GM23338 (cell line): ENCODE measurements around the gene CCRL2. TPM values are rescaled to one million over a fixed set of nuclear protein-coding genes. Genes with fewer than 3 reads are reported as not detected.

ENCODE experiments used
- ATAC-seq: fragments of 200-7000 bp; cut with Tn5 transposase; 3 replicates; pipeline ENCODE4 v1.9.1; 2020
- DNase-seq: peaks from one replicate; pipeline ENCODE4 v3.0.0-alpha.2; 2015; ENCODE audit warnings: low spot score
- H2AFZ ChIP-seq: fragments of 200-600 bp; sonication (generic); 2 replicates; pipeline ENCODE4 v1.8.0; 2016; ENCODE audit warnings: antibody characterized with exemption, mild to moderate bottlenecking, moderate library complexity
- H3F3A ChIP-seq: fragments of 200-600 bp; sonication (generic); replicated peaks from 2 replicates; pipeline ENCODE4 v1.8.0; 2017; ENCODE audit warnings: antibody characterized with exemption, mixed run types, low read depth
- H3K27ac ChIP-seq: fragments of 200-600 bp; sonication (generic); 2 replicates; pipeline ENCODE4 v1.6.1; 2016; ENCODE audit warnings: low read depth
- H3K27me3 ChIP-seq: fragments of 200-600 bp; sonication (generic); 2 replicates; pipeline ENCODE4 v1.8.0; 2016; ENCODE audit warnings: mild to moderate bottlenecking, mixed run types, moderate library complexity; ENCODE audit not compliant: insufficient read depth
- H3K36me3 ChIP-seq: fragments of 200-600 bp; sonication (generic); 2 replicates; pipeline ENCODE4 v1.8.0; 2016; ENCODE audit warnings: mild to moderate bottlenecking; ENCODE audit not compliant: insufficient read depth
- H3K4me1 ChIP-seq: fragments of 200-600 bp; sonication (generic); 2 replicates; pipeline ENCODE4 v1.8.0; 2016; ENCODE audit warnings: mild to moderate bottlenecking, moderate library complexity; ENCODE audit not compliant: insufficient read depth
- H3K4me2 ChIP-seq: fragments of 200-600 bp; sonication (generic); 2 replicates; pipeline ENCODE4 v1.7.1; 2017; ENCODE audit warnings: mixed run types
- H3K4me3 ChIP-seq: fragments of 200-600 bp; sonication (generic); 2 replicates; pipeline ENCODE4 v1.6.1; 2016; ENCODE audit warnings: mixed run types
- H3K79me2 ChIP-seq: fragments of 200-600 bp; sonication (generic); replicated peaks from 2 replicates; pipeline ENCODE4 v1.8.0; 2017; ENCODE audit warnings: mild to moderate bottlenecking; ENCODE audit not compliant: insufficient read depth
- H3K9me2 ChIP-seq: fragments of 200-600 bp; sonication (generic); 2 replicates; pipeline ENCODE4 v1.8.0; 2017; ENCODE audit not compliant: insufficient read depth
- H4K20me1 ChIP-seq: fragments of 200-600 bp; sonication (generic); replicated peaks from 2 replicates; pipeline ENCODE4 v1.8.0; 2017; ENCODE audit warnings: mild to moderate bottlenecking; ENCODE audit not compliant: insufficient read depth
- H3K27ac Mint-ChIP-seq: 2 replicates; pipeline ENCODE4 v1.8.0; 2020; ENCODE audit warnings: inconsistent platforms, mild to moderate bottlenecking, moderate library complexity, mixed read lengths
- H3K27me3 Mint-ChIP-seq: 3 replicates; pipeline ENCODE4 v1.8.0; 2022; ENCODE audit warnings: low read depth, mild to moderate bottlenecking, moderate library complexity, mixed read lengths, inconsistent platforms; ENCODE audit not compliant: insufficient read depth, poor library complexity
- H3K36me3 Mint-ChIP-seq: 3 replicates; pipeline ENCODE4 v1.8.0; 2021; ENCODE audit warnings: low read depth, mild to moderate bottlenecking, inconsistent platforms, moderate library complexity, mixed read lengths
- H3K4me1 Mint-ChIP-seq: 3 replicates; pipeline ENCODE4 v1.8.0; 2020; ENCODE audit warnings: mild to moderate bottlenecking, inconsistent platforms, mixed read lengths
- H3K4me3 Mint-ChIP-seq: 3 replicates; pipeline ENCODE4 v1.8.0; 2021; ENCODE audit warnings: moderate library complexity, mild to moderate bottlenecking, inconsistent platforms, mixed read lengths
- H3K9me3 Mint-ChIP-seq: 3 replicates; pipeline ENCODE4 v1.8.0; 2020; ENCODE audit warnings: moderate library complexity, mild to moderate bottlenecking, inconsistent platforms, mixed read lengths
- CREB1 ChIP-seq: fragments of 250-450 bp; sonication (Bioruptor Pico); IDR thresholded peaks from 2 replicates; pipeline ENCODE4 v1.5.0; 2020; ENCODE audit warnings: low read depth, mild to moderate bottlenecking, moderate library complexity
- EZH2phosphoT487 ChIP-seq: fragments of 200-600 bp; sonication (generic); IDR thresholded peaks from one replicate; pipeline ENCODE4 v1.8.1; 2018; ENCODE audit warnings: antibody characterized with exemption; ENCODE audit not compliant: unreplicated experiment
- JUNB ChIP-seq: IDR thresholded peaks from one replicate; pipeline ENCODE4 v1.6.1; 2016; ENCODE audit warnings: antibody characterized with exemption; ENCODE audit not compliant: unreplicated experiment
- STAT1 ChIP-seq: IDR thresholded peaks from one replicate; pipeline ENCODE4 v1.6.1; 2016; ENCODE audit warnings: antibody characterized with exemption; ENCODE audit not compliant: unreplicated experiment
- polyA plus RNA-seq: library from polyadenylated mRNA; unstranded; fragments of >200 nt; fragmentation: Nextera tagmentation; extraction: Ambion mirVana; gene quantifications from 2 replicates; pipeline ENCODE4 v1.2.1, GENCODE V29; 2016
- total RNA-seq: library from RNA; depleted of rRNA; stranded (reverse); fragments of >200 nt; shearing (Covaris generic); gene quantifications from 2 replicates; pipeline ENCODE4 v1.2.3, GENCODE V29; 2014
- TF ChIP-seq, protein P1 (sequence below): fragments of 250-450 bp; sonication (Bioruptor Pico); IDR thresholded peaks from 2 replicates; pipeline ENCODE4 v1.5.0; 2020; ENCODE audit warnings: mild to moderate bottlenecking, moderate library complexity
- TF ChIP-seq, protein P2 (sequence below): IDR thresholded peaks from 2 replicates; pipeline ENCODE4 v1.6.1; 2016; ENCODE audit warnings: antibody characterized with exemption
- TF ChIP-seq, protein P3 (sequence below): IDR thresholded peaks from one replicate; pipeline ENCODE4 v1.6.1; 2018; ENCODE audit warnings: antibody characterized with exemption; ENCODE audit not compliant: unreplicated experiment

Gene CCRL2
- total and polyA plus RNA-seq, 2 experiments from 2014 or later: not detected

DNA sequence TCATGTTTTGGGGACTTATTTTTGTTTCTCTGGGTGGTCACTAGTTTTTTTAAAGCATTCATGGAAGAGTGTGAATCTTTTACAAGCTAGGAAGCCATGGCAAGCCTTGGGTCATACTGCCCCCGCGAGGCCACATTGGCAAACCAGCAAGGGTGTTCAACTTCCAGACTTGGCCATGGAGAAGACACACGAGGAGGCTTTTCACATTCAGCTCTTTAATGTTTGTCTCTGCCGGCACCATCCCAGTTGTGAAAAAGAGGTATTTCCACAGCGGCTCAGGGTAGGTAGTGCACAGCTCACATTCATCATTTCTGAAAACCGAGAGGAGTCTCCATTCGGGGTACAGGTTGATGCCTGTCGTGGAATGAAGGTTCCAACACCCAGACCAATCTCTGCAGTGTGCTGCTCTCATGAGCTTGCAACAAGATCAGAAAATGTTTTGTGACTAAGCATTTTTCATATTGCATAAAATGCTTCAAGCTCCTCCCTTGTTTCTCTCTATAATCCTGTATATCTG, 28.6 kb upstream of the CCRL2 start (continued):
- TF ChIP-seq, protein P1, sequence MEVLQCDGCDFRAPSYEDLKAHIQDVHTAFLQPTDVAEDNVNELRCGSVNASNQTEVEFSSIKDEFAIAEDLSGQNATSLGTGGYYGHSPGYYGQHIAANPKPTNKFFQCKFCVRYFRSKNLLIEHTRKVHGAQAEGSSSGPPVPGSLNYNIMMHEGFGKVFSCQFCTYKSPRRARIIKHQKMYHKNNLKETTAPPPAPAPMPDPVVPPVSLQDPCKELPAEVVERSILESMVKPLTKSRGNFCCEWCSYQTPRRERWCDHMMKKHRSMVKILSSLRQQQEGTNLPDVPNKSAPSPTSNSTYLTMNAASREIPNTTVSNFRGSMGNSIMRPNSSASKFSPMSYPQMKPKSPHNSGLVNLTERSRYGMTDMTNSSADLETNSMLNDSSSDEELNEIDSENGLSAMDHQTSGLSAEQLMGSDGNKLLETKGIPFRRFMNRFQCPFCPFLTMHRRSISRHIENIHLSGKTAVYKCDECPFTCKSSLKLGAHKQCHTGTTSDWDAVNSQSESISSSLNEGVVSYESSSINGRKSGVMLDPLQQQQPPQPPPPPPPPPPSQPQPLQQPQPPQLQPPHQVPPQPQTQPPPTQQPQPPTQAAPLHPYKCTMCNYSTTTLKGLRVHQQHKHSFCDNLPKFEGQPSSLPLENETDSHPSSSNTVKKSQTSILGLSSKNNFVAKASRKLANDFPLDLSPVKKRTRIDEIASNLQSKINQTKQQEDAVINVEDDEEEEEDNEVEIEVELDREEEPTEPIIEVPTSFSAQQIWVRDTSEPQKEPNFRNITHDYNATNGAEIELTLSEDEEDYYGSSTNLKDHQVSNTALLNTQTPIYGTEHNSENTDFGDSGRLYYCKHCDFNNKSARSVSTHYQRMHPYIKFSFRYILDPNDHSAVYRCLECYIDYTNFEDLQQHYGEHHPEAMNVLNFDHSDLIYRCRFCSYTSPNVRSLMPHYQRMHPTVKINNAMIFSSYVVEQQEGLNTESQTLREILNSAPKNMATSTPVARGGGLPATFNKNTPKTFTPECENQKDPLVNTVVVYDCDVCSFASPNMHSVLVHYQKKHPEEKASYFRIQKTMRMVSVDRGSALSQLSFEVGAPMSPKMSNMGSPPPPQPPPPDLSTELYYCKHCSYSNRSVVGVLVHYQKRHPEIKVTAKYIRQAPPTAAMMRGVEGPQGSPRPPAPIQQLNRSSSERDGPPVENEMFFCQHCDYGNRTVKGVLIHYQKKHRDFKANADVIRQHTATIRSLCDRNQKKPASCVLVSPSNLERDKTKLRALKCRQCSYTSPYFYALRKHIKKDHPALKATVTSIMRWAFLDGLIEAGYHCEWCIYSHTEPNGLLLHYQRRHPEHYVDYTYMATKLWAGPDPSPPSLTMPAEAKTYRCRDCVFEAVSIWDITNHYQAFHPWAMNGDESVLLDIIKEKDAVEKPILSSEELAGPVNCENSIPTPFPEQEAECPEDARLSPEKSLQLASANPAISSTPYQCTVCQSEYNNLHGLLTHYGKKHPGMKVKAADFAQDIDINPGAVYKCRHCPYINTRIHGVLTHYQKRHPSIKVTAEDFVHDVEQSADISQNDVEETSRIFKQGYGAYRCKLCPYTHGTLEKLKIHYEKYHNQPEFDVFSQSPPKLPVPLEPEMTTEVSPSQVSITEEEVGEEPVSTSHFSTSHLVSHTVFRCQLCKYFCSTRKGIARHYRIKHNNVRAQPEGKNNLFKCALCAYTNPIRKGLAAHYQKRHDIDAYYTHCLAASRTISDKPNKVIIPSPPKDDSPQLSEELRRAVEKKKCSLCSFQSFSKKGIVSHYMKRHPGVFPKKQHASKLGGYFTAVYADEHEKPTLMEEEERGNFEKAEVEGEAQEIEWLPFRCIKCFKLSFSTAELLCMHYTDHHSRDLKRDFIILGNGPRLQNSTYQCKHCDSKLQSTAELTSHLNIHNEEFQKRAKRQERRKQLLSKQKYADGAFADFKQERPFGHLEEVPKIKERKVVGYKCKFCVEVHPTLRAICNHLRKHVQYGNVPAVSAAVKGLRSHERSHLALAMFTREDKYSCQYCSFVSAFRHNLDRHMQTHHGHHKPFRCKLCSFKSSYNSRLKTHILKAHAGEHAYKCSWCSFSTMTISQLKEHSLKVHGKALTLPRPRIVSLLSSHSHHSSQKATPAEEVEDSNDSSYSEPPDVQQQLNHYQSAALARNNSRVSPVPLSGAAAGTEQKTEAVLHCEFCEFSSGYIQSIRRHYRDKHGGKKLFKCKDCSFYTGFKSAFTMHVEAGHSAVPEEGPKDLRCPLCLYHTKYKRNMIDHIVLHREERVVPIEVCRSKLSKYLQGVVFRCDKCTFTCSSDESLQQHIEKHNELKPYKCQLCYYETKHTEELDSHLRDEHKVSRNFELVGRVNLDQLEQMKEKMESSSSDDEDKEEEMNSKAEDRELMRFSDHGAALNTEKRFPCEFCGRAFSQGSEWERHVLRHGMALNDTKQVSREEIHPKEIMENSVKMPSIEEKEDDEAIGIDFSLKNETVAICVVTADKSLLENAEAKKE (CRISPR knock-in tag): peak; percentile 60
- no peak for TF ChIP-seq EZH2phosphoT487

DNA sequence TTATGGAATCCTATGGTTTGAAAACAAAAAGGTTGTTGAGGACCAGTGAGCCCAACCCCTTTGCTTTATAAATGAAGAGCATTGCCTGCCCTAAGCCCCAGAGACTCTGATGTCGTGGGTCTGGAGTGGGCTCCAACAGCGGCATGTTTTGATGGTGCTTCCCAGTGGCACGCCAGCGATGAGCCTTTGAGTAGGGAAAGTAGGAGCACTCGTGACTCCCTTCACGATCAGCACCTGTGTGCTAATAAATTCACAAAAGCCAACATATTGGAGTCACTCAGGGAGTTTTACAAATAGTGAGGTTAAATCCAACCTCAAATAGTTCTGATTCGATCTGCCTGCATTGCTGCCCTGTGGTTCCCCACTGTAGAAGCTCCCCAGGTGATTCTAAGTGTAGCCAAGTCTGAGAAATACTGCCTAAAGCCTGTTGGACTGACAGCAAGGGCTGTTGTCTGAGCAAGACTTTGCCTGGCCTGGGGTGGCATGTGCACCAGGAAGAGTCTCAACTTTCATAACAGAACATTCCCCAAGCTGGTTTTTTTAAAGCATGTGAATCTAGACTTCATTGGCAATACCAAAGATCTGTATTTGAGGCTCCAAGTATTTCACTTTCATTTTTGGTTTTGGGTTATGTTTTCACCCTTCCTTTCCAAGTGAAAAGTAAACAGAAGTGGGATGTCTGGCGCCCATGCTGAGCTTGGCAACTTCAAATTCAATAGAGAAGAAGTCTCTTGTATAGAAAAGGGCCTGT, 26.4 kb upstream of the CCRL2 start:
- H3K9me3 Mint-ChIP-seq: peaks cover 2% of the 10 kb centered on the region; the same call in 2 of the 3 replicates
- peaks cover 2% of the 10 kb centered on the region for H3K27me3 Mint-ChIP-seq
- ATAC-seq: peak; percentile 30; the same call in 1 of the 3 replicates

More for the DNA sequence above, 26.4 kb upstream of the CCRL2 start:
- Histone ChIP-seq H3K79me2 (no peaks in the 10 kb centered on the region), H3F3A (no peaks in the 10 kb centered on the region), H3K9me2 (no peaks in the 10 kb centered on the region; the same call in 1 of the 2 replicates), H3K4me2 (0 out of 2 replicates have a peak overlapping the region, but pooled peaks have one; percentile 45), H3K4me1 (peaks cover 22% of the 10 kb centered on the region), H3K4me3 (no peak overlapping the region), H2AFZ (peak overlapping the region; percentile 69), H4K20me1 (no peaks in the 10 kb centered on the region; the same call in 1 of the 2 replicates), H3K36me3 (no peaks in the 10 kb centered on the region), H3K27me3 (no peaks in the 10 kb centered on the region), H3K27ac (no peak overlapping the region)
- DNase-seq: no peak
- Mint-ChIP-seq H3K4me3 (no peak overlapping the region), H3K27ac (no peak overlapping the region), H3K4me1 (peaks cover 36% of the 10 kb centered on the region), H3K36me3 (no peaks in the 10 kb centered on the region)
- TF ChIP-seq JUNB (no peak), CREB1 (CRISPR knock-in tag) (no peak), EZH2phosphoT487 (no peak), STAT1 (no peak)
- TF ChIP-seq, protein P2, sequence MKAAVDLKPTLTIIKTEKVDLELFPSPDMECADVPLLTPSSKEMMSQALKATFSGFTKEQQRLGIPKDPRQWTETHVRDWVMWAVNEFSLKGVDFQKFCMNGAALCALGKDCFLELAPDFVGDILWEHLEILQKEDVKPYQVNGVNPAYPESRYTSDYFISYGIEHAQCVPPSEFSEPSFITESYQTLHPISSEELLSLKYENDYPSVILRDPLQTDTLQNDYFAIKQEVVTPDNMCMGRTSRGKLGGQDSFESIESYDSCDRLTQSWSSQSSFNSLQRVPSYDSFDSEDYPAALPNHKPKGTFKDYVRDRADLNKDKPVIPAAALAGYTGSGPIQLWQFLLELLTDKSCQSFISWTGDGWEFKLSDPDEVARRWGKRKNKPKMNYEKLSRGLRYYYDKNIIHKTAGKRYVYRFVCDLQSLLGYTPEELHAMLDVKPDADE: no peak
- TF ChIP-seq, protein P3, sequence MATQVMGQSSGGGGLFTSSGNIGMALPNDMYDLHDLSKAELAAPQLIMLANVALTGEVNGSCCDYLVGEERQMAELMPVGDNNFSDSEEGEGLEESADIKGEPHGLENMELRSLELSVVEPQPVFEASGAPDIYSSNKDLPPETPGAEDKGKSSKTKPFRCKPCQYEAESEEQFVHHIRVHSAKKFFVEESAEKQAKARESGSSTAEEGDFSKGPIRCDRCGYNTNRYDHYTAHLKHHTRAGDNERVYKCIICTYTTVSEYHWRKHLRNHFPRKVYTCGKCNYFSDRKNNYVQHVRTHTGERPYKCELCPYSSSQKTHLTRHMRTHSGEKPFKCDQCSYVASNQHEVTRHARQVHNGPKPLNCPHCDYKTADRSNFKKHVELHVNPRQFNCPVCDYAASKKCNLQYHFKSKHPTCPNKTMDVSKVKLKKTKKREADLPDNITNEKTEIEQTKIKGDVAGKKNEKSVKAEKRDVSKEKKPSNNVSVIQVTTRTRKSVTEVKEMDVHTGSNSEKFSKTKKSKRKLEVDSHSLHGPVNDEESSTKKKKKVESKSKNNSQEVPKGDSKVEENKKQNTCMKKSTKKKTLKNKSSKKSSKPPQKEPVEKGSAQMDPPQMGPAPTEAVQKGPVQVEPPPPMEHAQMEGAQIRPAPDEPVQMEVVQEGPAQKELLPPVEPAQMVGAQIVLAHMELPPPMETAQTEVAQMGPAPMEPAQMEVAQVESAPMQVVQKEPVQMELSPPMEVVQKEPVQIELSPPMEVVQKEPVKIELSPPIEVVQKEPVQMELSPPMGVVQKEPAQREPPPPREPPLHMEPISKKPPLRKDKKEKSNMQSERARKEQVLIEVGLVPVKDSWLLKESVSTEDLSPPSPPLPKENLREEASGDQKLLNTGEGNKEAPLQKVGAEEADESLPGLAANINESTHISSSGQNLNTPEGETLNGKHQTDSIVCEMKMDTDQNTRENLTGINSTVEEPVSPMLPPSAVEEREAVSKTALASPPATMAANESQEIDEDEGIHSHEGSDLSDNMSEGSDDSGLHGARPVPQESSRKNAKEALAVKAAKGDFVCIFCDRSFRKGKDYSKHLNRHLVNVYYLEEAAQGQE: no peak
